ENCODE measurements around the gene UST.

GRCh38 chr6:148751793-148752170, 5.0 kb downstream of the UST start:
- no peak for TF ChIP-seq CTCF (IDR thresholded peaks at IDR 0.05)
- no peak for TF ChIP-seq POLR2A (IDR thresholded peaks at IDR 0.05)
- TF ChIP-seq EP300 (IDR thresholded peaks at IDR 0.05): no peak
